Measurements from ENCODE around the gene CDC42EP4.

DNA sequence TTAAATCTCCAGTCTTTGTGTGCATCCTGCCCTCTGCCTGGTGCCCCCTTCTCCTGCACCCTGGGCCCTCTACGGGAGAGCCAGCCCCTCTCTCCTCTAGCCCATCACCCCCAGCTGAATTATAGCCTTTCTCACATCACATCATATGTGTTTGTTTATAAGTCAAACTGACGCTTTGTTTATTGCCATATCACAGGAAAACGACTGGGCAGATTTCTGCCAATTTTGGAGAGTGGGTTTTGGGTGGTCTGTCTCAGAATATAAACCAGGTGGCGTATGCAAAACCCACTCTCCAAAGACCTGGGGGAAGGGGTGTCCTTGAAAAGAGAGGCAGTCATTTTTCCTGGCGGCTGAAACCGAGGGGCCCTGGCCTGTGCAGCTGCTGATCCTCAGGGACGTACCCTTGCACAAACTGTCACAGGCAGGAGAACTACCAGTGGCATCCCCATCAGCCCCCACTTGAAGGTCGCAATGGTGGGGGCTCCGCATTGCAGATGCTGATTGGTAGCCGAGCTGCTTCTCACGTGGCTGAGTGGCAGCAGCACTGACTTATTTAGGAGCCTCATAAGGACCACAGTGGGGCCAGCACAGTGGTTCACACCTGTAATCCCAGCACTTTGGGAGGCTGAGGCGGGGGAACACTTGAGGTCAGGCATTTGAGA is 34.8 kb upstream of the CDC42EP4 start:
- TF ChIP-seq RAD21 (IDR thresholded peaks at IDR 0.05) (no peak), SP1 (IDR thresholded peaks at IDR 0.05) (no peak)
- TF ChIP-seq, protein P1, sequence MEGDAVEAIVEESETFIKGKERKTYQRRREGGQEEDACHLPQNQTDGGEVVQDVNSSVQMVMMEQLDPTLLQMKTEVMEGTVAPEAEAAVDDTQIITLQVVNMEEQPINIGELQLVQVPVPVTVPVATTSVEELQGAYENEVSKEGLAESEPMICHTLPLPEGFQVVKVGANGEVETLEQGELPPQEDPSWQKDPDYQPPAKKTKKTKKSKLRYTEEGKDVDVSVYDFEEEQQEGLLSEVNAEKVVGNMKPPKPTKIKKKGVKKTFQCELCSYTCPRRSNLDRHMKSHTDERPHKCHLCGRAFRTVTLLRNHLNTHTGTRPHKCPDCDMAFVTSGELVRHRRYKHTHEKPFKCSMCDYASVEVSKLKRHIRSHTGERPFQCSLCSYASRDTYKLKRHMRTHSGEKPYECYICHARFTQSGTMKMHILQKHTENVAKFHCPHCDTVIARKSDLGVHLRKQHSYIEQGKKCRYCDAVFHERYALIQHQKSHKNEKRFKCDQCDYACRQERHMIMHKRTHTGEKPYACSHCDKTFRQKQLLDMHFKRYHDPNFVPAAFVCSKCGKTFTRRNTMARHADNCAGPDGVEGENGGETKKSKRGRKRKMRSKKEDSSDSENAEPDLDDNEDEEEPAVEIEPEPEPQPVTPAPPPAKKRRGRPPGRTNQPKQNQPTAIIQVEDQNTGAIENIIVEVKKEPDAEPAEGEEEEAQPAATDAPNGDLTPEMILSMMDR (IDR thresholded peaks at IDR 0.05; ENCODE audit: low read depth, low read length, missing input control), result no peak
- TF ChIP-seq, protein P2, sequence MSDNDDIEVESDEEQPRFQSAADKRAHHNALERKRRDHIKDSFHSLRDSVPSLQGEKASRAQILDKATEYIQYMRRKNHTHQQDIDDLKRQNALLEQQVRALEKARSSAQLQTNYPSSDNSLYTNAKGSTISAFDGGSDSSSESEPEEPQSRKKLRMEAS (IDR thresholded peaks at IDR 0.05), result no peak
